ENCODE data around the gene COL15A1.
"Not testable (repeated sequence)": the region's sequence is repeated elsewhere in the genome, so short reads cannot be mapped to it uniquely, and the experiment has no call there.

Gene COL15A1

GRCh38 chr9:98908897-98909634 lies 34.6 kb upstream of the COL15A1 start:
- Mint-ChIP-seq H3K4me3 (no peak overlapping the region), H3K36me3 (ENCODE audit: low read depth) (no peaks in the 10 kb centered on the region), H3K4me1 (ENCODE audit: low read depth) (no peaks in the 10 kb centered on the region), H3K9me3 (no peaks in the 10 kb centered on the region), H3K27me3 (ENCODE audit: low read depth) (no peaks in the 10 kb centered on the region), H3K27ac (no peak overlapping the region)

GRCh38 chr9:98909935-98910334 lies 33.8 kb upstream of the COL15A1 start:
- peaks cover 4% of the 10 kb centered on the region for H3K27me3 Mint-ChIP-seq (ENCODE audit: low read depth)
- no peak overlapping the region for H3K4me3 Mint-ChIP-seq
- no peak overlapping the region for H3K27ac Mint-ChIP-seq
- no peaks in the 10 kb centered on the region for H3K36me3 Mint-ChIP-seq (ENCODE audit: low read depth)
- no peaks in the 10 kb centered on the region for H3K4me1 Mint-ChIP-seq (ENCODE audit: low read depth)
- H3K9me3 Mint-ChIP-seq: no peaks in the 10 kb centered on the region

- H3K4me3 Mint-ChIP-seq: no peak overlapping the region
- H3K27ac Mint-ChIP-seq: no peak overlapping the region
- no peaks in the 10 kb centered on the region for H3K9me3 Mint-ChIP-seq
- H3K36me3 Mint-ChIP-seq (ENCODE audit: low read depth): no peaks in the 10 kb centered on the region
- H3K4me1 Mint-ChIP-seq (ENCODE audit: low read depth): no peaks in the 10 kb centered on the region
- peaks cover 4% of the 10 kb centered on the region for H3K27me3 Mint-ChIP-seq (ENCODE audit: low read depth)
Measured at GRCh38 chr9:98911042-98911441, 32.7 kb upstream of the COL15A1 start.

- not testable (repeated sequence) for H3K27me3 Mint-ChIP-seq (ENCODE audit: low read depth); H3K36me3 Mint-ChIP-seq (ENCODE audit: low read depth); H3K4me1 Mint-ChIP-seq (ENCODE audit: low read depth); H3K27ac Mint-ChIP-seq; H3K9me3 Mint-ChIP-seq; H3K4me3 Mint-ChIP-seq
Measured at GRCh38 chr9:98911738-98912137, 32.0 kb upstream of the COL15A1 start.

- Mint-ChIP-seq H3K27me3 (ENCODE audit: low read depth) (peaks cover 4% of the 10 kb centered on the region), H3K4me1 (ENCODE audit: low read depth) (no peaks in the 10 kb centered on the region), H3K9me3 (no peaks in the 10 kb centered on the region), H3K27ac (no peak overlapping the region), H3K36me3 (ENCODE audit: low read depth) (no peaks in the 10 kb centered on the region), H3K4me3 (no peak overlapping the region)
Measured at GRCh38 chr9:98912450-98912849, 31.3 kb upstream of the COL15A1 start.

GRCh38 chr9:98913044-98913443 lies 30.7 kb upstream of the COL15A1 start:
- Mint-ChIP-seq H3K4me3 (no peak overlapping the region), H3K27me3 (ENCODE audit: low read depth) (peaks cover 4% of the 10 kb centered on the region)

GRCh38 chr9:98913705-98914104 lies 30.0 kb upstream of the COL15A1 start:
- peaks cover 4% of the 10 kb centered on the region for H3K27me3 Mint-ChIP-seq (ENCODE audit: low read depth)
- H3K9me3 Mint-ChIP-seq: no peaks in the 10 kb centered on the region
- H3K4me3 Mint-ChIP-seq: no peak overlapping the region
- H3K4me1 Mint-ChIP-seq (ENCODE audit: low read depth): no peaks in the 10 kb centered on the region
- H3K36me3 Mint-ChIP-seq (ENCODE audit: low read depth): no peaks in the 10 kb centered on the region
- no peak overlapping the region for H3K27ac Mint-ChIP-seq

More at GRCh38 chr9:98913044-98913443, 30.7 kb upstream of the COL15A1 start:
- Mint-ChIP-seq H3K9me3 (no peaks in the 10 kb centered on the region), H3K36me3 (ENCODE audit: low read depth) (no peaks in the 10 kb centered on the region), H3K27ac (no peak overlapping the region), H3K4me1 (ENCODE audit: low read depth) (no peaks in the 10 kb centered on the region)

- Mint-ChIP-seq H3K4me3 (no peak overlapping the region), H3K4me1 (ENCODE audit: low read depth) (no peaks in the 10 kb centered on the region), H3K27ac (no peak overlapping the region), H3K36me3 (ENCODE audit: low read depth) (no peaks in the 10 kb centered on the region), H3K9me3 (no peaks in the 10 kb centered on the region), H3K27me3 (ENCODE audit: low read depth) (peaks cover 4% of the 10 kb centered on the region)
Measured at GRCh38 chr9:98915599-98915998, 28.1 kb upstream of the COL15A1 start.

GRCh38 chr9:98916660-98917059 lies 27.0 kb upstream of the COL15A1 start:
- Mint-ChIP-seq H3K27ac (no peak overlapping the region), H3K4me3 (no peak overlapping the region), H3K9me3 (no peaks in the 10 kb centered on the region), H3K36me3 (ENCODE audit: low read depth) (no peaks in the 10 kb centered on the region), H3K27me3 (ENCODE audit: low read depth) (peaks cover 7% of the 10 kb centered on the region), H3K4me1 (ENCODE audit: low read depth) (no peaks in the 10 kb centered on the region)

GRCh38 chr9:98917746-98918487 lies 25.8 kb upstream of the COL15A1 start:
- H3K36me3 Mint-ChIP-seq (ENCODE audit: low read depth): no peaks in the 10 kb centered on the region
- peaks cover 12% of the 10 kb centered on the region for H3K27me3 Mint-ChIP-seq (ENCODE audit: low read depth)
- H3K9me3 Mint-ChIP-seq: no peaks in the 10 kb centered on the region
- H3K4me3 Mint-ChIP-seq: no peak overlapping the region
- no peaks in the 10 kb centered on the region for H3K4me1 Mint-ChIP-seq (ENCODE audit: low read depth)
- no peak overlapping the region for H3K27ac Mint-ChIP-seq

GRCh38 chr9:98921732-98922131 lies 22.0 kb upstream of the COL15A1 start:
- H3K4me1 Mint-ChIP-seq (ENCODE audit: low read depth): no peaks in the 10 kb centered on the region
- no peak overlapping the region for H3K4me3 Mint-ChIP-seq
- H3K36me3 Mint-ChIP-seq (ENCODE audit: low read depth): no peaks in the 10 kb centered on the region
- H3K27ac Mint-ChIP-seq: no peak overlapping the region
- peaks cover 19% of the 10 kb centered on the region for H3K27me3 Mint-ChIP-seq (ENCODE audit: low read depth)
- H3K9me3 Mint-ChIP-seq: no peaks in the 10 kb centered on the region

- Mint-ChIP-seq H3K4me3 (no peak overlapping the region), H3K36me3 (ENCODE audit: low read depth) (no peaks in the 10 kb centered on the region), H3K27me3 (ENCODE audit: low read depth) (peaks cover 19% of the 10 kb centered on the region), H3K9me3 (no peaks in the 10 kb centered on the region), H3K27ac (no peak overlapping the region), H3K4me1 (ENCODE audit: low read depth) (no peaks in the 10 kb centered on the region)
Measured at GRCh38 chr9:98922721-98923435, 20.8 kb upstream of the COL15A1 start.

GRCh38 chr9:98923451-98924123 lies 20.1 kb upstream of the COL15A1 start:
- no peak overlapping the region for H3K4me3 Mint-ChIP-seq
- H3K4me1 Mint-ChIP-seq (ENCODE audit: low read depth): no peaks in the 10 kb centered on the region
- no peak overlapping the region for H3K27ac Mint-ChIP-seq
- H3K36me3 Mint-ChIP-seq (ENCODE audit: low read depth): no peaks in the 10 kb centered on the region
- no peaks in the 10 kb centered on the region for H3K9me3 Mint-ChIP-seq
- H3K27me3 Mint-ChIP-seq (ENCODE audit: low read depth): peaks cover 24% of the 10 kb centered on the region

- no peak overlapping the region for H3K27ac Mint-ChIP-seq
- H3K4me3 Mint-ChIP-seq: no peak overlapping the region
- peaks cover 37% of the 10 kb centered on the region for H3K27me3 Mint-ChIP-seq (ENCODE audit: low read depth)
- H3K4me1 Mint-ChIP-seq (ENCODE audit: low read depth): no peaks in the 10 kb centered on the region
- H3K36me3 Mint-ChIP-seq (ENCODE audit: low read depth): no peaks in the 10 kb centered on the region
- H3K9me3 Mint-ChIP-seq: no peaks in the 10 kb centered on the region
Measured at GRCh38 chr9:98924946-98925820, 18.5 kb upstream of the COL15A1 start.

All from T-helper 1 cell treated with Interleukin-12 subunit alpha and Interleukin-12 subunit beta and Interleukin-4 antibody, amounts not matched to agents 30 μg/mL and 1 μg/mL, for 36 hours (primary cell).